K562 (cell line): ENCODE data around the gene MRAS. TPM values are rescaled to one million over a fixed set of nuclear protein-coding genes. Genes with fewer than 3 reads are reported as not detected.

Experiments used
- ATAC-seq: fragments of 200-7000 bp; cut with Tn5 transposase; 3 replicates; pipeline ENCODE4 v1.9.1; 2020; ENCODE audit warnings: moderate library complexity
- BruUV-seq: library from RNA; stranded (reverse); fragments of 400-500 nt; replicated peaks from 2 replicates; lab custom pipeline; 2021; lab: Mats Ljungman, UMichigan
- CTCF ChIA-PET: fragments of 300-600 bp; formaldehyde crosslinking; extraction: SDS; loops from one replicate; lab custom pipeline; 2021; ENCODE audit warnings: low intra/inter-chr PET ratio; lab: Yijun Ruan, JAX
- POLR2A ChIA-PET: fragments of 300-600, 350-650 bp; sonication (Branson Sonifier 250); formaldehyde crosslinking; extraction: SDS; loops from one replicate; lab custom pipeline; 2021; ENCODE audit warnings: antibody characterized with exemption, inconsistent platforms; lab: Yijun Ruan, JAX
- DNase-seq, 4 experiments: peaks; one replicate each; pipeline versions ENCODE4 v3.0.0 to v3.0.0-alpha.2; 2011 to 2018; ENCODE audit warnings: low spot score in 3 of 4, mixed read lengths in 3 of 4; ENCODE audit errors: extremely low read depth in 1 of 4
- FAIRE-seq: peaks from 2 replicates; lab custom pipeline; 2011; peaks lifted over from hg19 to GRCh38; lab: Jason Lieb, UNC
- H2AFZ ChIP-seq: 2 replicates; pipeline ENCODE4 v1.6.0; 2011; ENCODE audit warnings: low read depth, low read length, control low read depth, inconsistent platforms
- H3K27ac ChIP-seq: fragments of 200-600 bp; 3 replicates; pipeline ENCODE4 v1.8.0; 2011; ENCODE audit warnings: low read depth, mild to moderate bottlenecking, control low read depth, inconsistent platforms, low read length, moderate library complexity, mixed read lengths; ENCODE audit errors: extremely low read depth
- H3K27me3 ChIP-seq, 2 experiments: fragments of 300-600 bp in 1 of 2; 2 replicates in 1 of 2; 3 replicates in 1 of 2; pipeline versions ENCODE4 v1.6.0 to v1.8.0; 2011; ENCODE audit warnings: inconsistent platforms in 2 of 2, low read length in 2 of 2, mild to moderate bottlenecking in 1 of 2, mixed read lengths in 1 of 2, moderate library complexity in 1 of 2; ENCODE audit not compliant: control insufficient read depth in 2 of 2, insufficient read depth in 2 of 2
- H3K36me3 ChIP-seq: fragments of 300-600 bp; 3 replicates; pipeline ENCODE4 v1.8.0; 2011; ENCODE audit warnings: mild to moderate bottlenecking, low read length, inconsistent platforms; ENCODE audit not compliant: control insufficient read depth, insufficient read depth
- H3K4me1 ChIP-seq, 2 experiments: fragments of 200-600 bp in 1 of 2; replicated peaks in 1 of 2; 2 replicates in 1 of 2; 3 replicates in 1 of 2; pipeline versions ENCODE4 v1.5.1 to v1.8.0; 2011; ENCODE audit warnings: inconsistent platforms in 2 of 2, low read length in 2 of 2, mild to moderate bottlenecking in 1 of 2, mixed read lengths in 1 of 2, moderate library complexity in 1 of 2; ENCODE audit not compliant: control insufficient read depth in 2 of 2, insufficient read depth in 2 of 2
- H3K4me2 ChIP-seq: 2 replicates; pipeline ENCODE4 v1.6.1; 2011; ENCODE audit warnings: low read length, control low read depth, inconsistent platforms, mixed read lengths; ENCODE audit not compliant: insufficient read depth
- H3K4me3 ChIP-seq: fragments of 200-600 bp; sonication (generic), shearing (Covaris generic); 2 replicates; pipeline ENCODE4 v1.5.1; 2016; ENCODE audit warnings: control low read depth, inconsistent platforms
- H3K79me2 ChIP-seq: fragments of 200-600 bp; 3 replicates; pipeline ENCODE4 v1.8.0; 2011; ENCODE audit warnings: low read length, inconsistent platforms; ENCODE audit not compliant: control insufficient read depth, insufficient read depth
- H3K9ac ChIP-seq, 2 experiments: 2 replicates each; pipeline versions ENCODE4 v1.6.0 to v1.6.1; 2011; ENCODE audit warnings: low read depth in 2 of 2, low read length in 2 of 2, control low read depth in 1 of 2, inconsistent platforms in 1 of 2, mild to moderate bottlenecking in 1 of 2, mixed read lengths in 1 of 2; ENCODE audit not compliant: insufficient read depth in 1 of 2
- H3K9me1 ChIP-seq: one replicate; pipeline ENCODE4 v1.6.0; 2011; ENCODE audit warnings: inconsistent platforms, mild to moderate bottlenecking, low read length, moderate library complexity; ENCODE audit not compliant: control insufficient read depth, insufficient read depth
- H3K9me3 ChIP-seq: replicated peaks from 2 replicates; pipeline ENCODE4 v1.5.1; 2011; ENCODE audit warnings: low read depth, low read length, inconsistent platforms; ENCODE audit not compliant: control insufficient read depth, insufficient read depth
- H4K20me1 ChIP-seq: replicated peaks from 2 replicates; pipeline ENCODE4 v1.6.1; 2011; ENCODE audit warnings: low read length, inconsistent platforms, mixed read lengths; ENCODE audit not compliant: control insufficient read depth, insufficient read depth
- ZNF707 ChIP-seq: fragments of 250-450 bp; sonication (Bioruptor Pico); conservative IDR thresholded peaks from 2 replicates; pipeline ENCODE4 v1.8.0; 2022; ENCODE audit warnings: inconsistent platforms, mild to moderate bottlenecking, moderate library complexity
- WGBS: fragments of 100-300 bp; shearing (Covaris generic); methylation state at CpG from one replicate; pipeline ENCODE4 v1.1.6; 2016; ENCODE audit warnings: low coverage, mixed read lengths; ENCODE audit not compliant: insufficient coverage; ENCODE audit errors: missing lambda C conversion rate; 5-methylcytosine and 5-hydroxymethylcytosine counted together
- in situ Hi-C: fragments of 300-500 bp; cut with MboI; formaldehyde crosslinking; loops from 4 replicates; pipeline ENCODE4 v1.15.0; 2018; ENCODE audit warnings: inconsistent platforms, mixed read lengths
- intact Hi-C: fragments of 100-400 bp; cut with micrococcal nuclease; formaldehyde crosslinking; loops from 2 replicates; pipeline ENCODE4 v1.14.2; 2022
- polyA plus RNA-seq, 8 experiments: library from polyadenylated mRNA; depleted of rRNA in 4 of 8; stranded (reverse) in 5 of 8; unstranded in 3 of 8; fragments of >200 nt; fragmentation: Nextera tagmentation in 2 of 8; fragmentation: Illumina TruSeq in 1 of 8; extraction: Ambion mirVana in 2 of 8; extraction: Trizol in 1 of 8; gene quantifications; 2 replicates each; pipeline versions ENCODE4 v1.2.1 to v1.2.3, GENCODE V29; 2011 to 2014; ENCODE audit warnings: inconsistent platforms in 1 of 8, missing spikeins in 1 of 8
- total RNA-seq, 7 experiments: library from RNA; depleted of rRNA in 6 of 7; stranded (reverse); fragments of >200 nt in 6 of 7; fragmentation: Illumina TruSeq in 2 of 7; extraction: Trizol in 2 of 7; gene quantifications; 2 replicates each; pipeline versions ENCODE4 v1.2.1 to v1.2.3, GENCODE V29; 2011 to 2021; ENCODE audit warnings: low replicate concordance in 1 of 7
- TF ChIP-seq, protein P1 (sequence below), 3 experiments: IDR thresholded peaks in 2 of 3; conservative IDR thresholded peaks in 1 of 3; 2 replicates each; pipeline ENCODE4 v1.5.1; 2011 to 2012; ENCODE audit warnings: low read length in 3 of 3, mild to moderate bottlenecking in 3 of 3, control low read depth in 2 of 3, improper control_type of control experiment in 1 of 3, inconsistent platforms in 1 of 3, low read depth in 1 of 3, mixed read lengths in 1 of 3, moderate library complexity in 1 of 3; ENCODE audit not compliant: insufficient read depth in 2 of 3
- TF ChIP-seq, protein P2 (sequence below): fragments of 250-450 bp; sonication (Bioruptor Pico); IDR thresholded peaks from 2 replicates; pipeline ENCODE4 v1.8.0; 2021; ENCODE audit warnings: borderline replicate concordance, mild to moderate bottlenecking, moderate library complexity; ENCODE audit not compliant: poor library complexity, severe bottlenecking
- TF ChIP-seq, protein P3 (sequence below): fragments of 250-450 bp; sonication (Bioruptor Pico); IDR thresholded peaks from 2 replicates; pipeline ENCODE4 v1.5.0; 2021

Gene MRAS
- total and polyA plus RNA-seq, 9 of the 15 experiments (the other 6 are each of a cell fraction or from before 2014, with no cell fraction given), result 1.5 to 10.0 (median 5.0) TPM

DNA sequence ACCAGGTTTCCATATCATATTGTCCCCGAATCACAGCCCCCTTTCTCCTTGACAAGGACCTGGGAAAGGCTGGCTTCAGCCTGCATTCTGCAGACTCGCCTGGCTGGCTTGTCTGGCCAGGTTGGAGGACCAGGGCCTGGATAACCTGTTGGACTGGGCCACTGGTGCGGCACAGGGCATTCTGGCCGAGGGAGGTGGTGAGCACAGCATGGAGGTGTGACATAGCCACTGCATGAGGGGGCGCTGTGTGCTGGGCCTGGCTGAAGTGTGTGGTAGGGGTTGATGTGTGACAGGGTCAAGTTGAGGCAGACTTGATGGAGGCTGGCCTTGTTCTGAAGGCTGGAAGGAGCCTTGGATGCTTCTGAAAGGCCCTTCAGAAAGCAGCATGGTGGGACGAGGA lies 88.9 kb downstream of the MRAS start:
- ChIA-PET CTCF (no interaction called here), POLR2A (no interaction called here)
- Histone ChIP-seq H3K27me3 (peaks cover 0 to 56% of the 10 kb centered on the region in 2 experiments; a peak in 2 of 5 replicates), H3K9me1 (no peaks in the 10 kb centered on the region), H3K4me3 (no peak overlapping the region), H3K79me2 (no peaks in the 10 kb centered on the region), H4K20me1 (no peaks in the 10 kb centered on the region), H3K9me3 (no peaks in the 10 kb centered on the region), H3K4me2 (no peak overlapping the region), H2AFZ (no peak overlapping the region), H3K27ac (no peak overlapping the region), H3K36me3 (no peaks in the 10 kb centered on the region), H3K9ac (no peak overlapping the region), H3K4me1 (peaks cover 0 to 3% of the 10 kb centered on the region in 2 experiments; a peak in 4 of 5 replicates)
- DNase-seq (no peak), FAIRE-seq (no peak), ATAC-seq (peak; percentile 80)
- no TSS peak for BruUV-seq
- intact Hi-C loops (no loop called here), in situ Hi-C loops (no loop called here)
- TF ChIP-seq ZNF707 (CRISPR knock-in tag), result no peak
- TF ChIP-seq, protein P1, sequence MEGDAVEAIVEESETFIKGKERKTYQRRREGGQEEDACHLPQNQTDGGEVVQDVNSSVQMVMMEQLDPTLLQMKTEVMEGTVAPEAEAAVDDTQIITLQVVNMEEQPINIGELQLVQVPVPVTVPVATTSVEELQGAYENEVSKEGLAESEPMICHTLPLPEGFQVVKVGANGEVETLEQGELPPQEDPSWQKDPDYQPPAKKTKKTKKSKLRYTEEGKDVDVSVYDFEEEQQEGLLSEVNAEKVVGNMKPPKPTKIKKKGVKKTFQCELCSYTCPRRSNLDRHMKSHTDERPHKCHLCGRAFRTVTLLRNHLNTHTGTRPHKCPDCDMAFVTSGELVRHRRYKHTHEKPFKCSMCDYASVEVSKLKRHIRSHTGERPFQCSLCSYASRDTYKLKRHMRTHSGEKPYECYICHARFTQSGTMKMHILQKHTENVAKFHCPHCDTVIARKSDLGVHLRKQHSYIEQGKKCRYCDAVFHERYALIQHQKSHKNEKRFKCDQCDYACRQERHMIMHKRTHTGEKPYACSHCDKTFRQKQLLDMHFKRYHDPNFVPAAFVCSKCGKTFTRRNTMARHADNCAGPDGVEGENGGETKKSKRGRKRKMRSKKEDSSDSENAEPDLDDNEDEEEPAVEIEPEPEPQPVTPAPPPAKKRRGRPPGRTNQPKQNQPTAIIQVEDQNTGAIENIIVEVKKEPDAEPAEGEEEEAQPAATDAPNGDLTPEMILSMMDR (IDR thresholded peaks at IDR 0.05 in 2 of 3, conservative IDR thresholded peaks at IDR 0.05 in 1 of 3; ENCODE audit: insufficient read depth in 2 of 3, low read depth in 1 of 3, low read length in 3 of 3), result peak in 2 of 3 experiments; percentile 14 to 32; a peak in 2 of 6 replicates
- TF ChIP-seq, protein P2, sequence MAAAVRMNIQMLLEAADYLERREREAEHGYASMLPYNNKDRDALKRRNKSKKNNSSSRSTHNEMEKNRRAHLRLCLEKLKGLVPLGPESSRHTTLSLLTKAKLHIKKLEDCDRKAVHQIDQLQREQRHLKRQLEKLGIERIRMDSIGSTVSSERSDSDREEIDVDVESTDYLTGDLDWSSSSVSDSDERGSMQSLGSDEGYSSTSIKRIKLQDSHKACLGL (CRISPR knock-in tag), result no peak
- TF ChIP-seq, protein P3, sequence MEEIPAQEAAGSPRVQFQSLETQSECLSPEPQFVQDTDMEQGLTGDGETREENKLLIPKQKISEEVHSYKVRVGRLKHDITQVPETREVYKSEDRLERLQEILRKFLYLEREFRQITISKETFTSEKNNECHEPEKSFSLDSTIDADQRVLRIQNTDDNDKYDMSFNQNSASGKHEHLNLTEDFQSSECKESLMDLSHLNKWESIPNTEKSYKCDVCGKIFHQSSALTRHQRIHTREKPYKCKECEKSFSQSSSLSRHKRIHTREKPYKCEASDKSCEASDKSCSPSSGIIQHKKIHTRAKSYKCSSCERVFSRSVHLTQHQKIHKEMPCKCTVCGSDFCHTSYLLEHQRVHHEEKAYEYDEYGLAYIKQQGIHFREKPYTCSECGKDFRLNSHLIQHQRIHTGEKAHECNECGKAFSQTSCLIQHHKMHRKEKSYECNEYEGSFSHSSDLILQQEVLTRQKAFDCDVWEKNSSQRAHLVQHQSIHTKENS, result no peak
- WGBS, result 2% methylated on average over 6 of the region's 6 CpGs
